K562 (cell line): ENCODE results near the gene MAP3K6. TPM values are rescaled to one million over a fixed set of nuclear protein-coding genes. Genes with fewer than 3 reads are reported as not detected.

Source experiments
- CHD1 ChIP-seq: fragments of 200-600 bp; sonication (generic); IDR thresholded peaks from one replicate; pipeline ENCODE4 v1.6.1; 2012; ENCODE audit warnings: mild to moderate bottlenecking, moderate library complexity, low read length, inconsistent platforms
- EGR1 ChIP-seq: fragments of 450-650 bp; conservative IDR thresholded peaks from 2 replicates; pipeline ENCODE4 v1.6.1; 2017; ENCODE audit warnings: mild to moderate bottlenecking
- ETS2 ChIP-seq: IDR thresholded peaks from 2 replicates; pipeline ENCODE4 v1.6.1; 2016; ENCODE audit warnings: borderline replicate concordance, missing genetic modification characterization, mild to moderate bottlenecking, moderate library complexity, missing compliant biosample characterization; ENCODE audit not compliant: poor library complexity, severe bottlenecking
- KLF1 ChIP-seq: fragments of 450-650 bp; IDR thresholded peaks from 2 replicates; pipeline ENCODE4 v1.6.1; 2016; ENCODE audit warnings: missing genetic modification characterization, missing compliant biosample characterization
- NRF1 ChIP-seq, 2 experiments: fragments of 450-650 bp; IDR thresholded peaks in 1 of 2; conservative IDR thresholded peaks in 1 of 2; 2 replicates each; pipeline ENCODE4 v1.6.1; 2014; ENCODE audit warnings: mild to moderate bottlenecking in 2 of 2
- PHF8 ChIP-seq: fragments of 200-600 bp; sonication (generic); IDR thresholded peaks from 2 replicates; pipeline ENCODE4 v1.6.1; 2012; ENCODE audit warnings: mixed run types, mild to moderate bottlenecking, inconsistent platforms, low read length, moderate library complexity, borderline replicate concordance
- RBFOX2 ChIP-seq: fragments of 200-400 bp; formaldehyde crosslinking; IDR thresholded peaks from 2 replicates; pipeline ENCODE4 v1.6.1; 2017; ENCODE audit warnings: low read depth, mild to moderate bottlenecking, low read length, moderate library complexity
- RFX5 ChIP-seq: IDR thresholded peaks from 2 replicates; pipeline ENCODE4 v1.6.1; 2011; ENCODE audit warnings: low read depth, mild to moderate bottlenecking, improper control_type of control experiment, low read length
- TEAD1 ChIP-seq, 2 experiments: fragments of 450-650 bp in 1 of 2; sonication (generic) in 1 of 2; formaldehyde crosslinking; IDR thresholded peaks; 2 replicates each; pipeline versions ENCODE4 v1.4.0 to v1.8.0; 2020 to 2022; ENCODE audit warnings: mild to moderate bottlenecking in 2 of 2, missing genetic modification reagents in 1 of 2
- ZBTB7A ChIP-seq: IDR thresholded peaks from 2 replicates; pipeline ENCODE4 v1.6.1; 2011; ENCODE audit warnings: low read depth, mild to moderate bottlenecking, low read length, moderate library complexity, borderline replicate concordance; ENCODE audit not compliant: control insufficient read depth
- ZC3H11A ChIP-seq: IDR thresholded peaks from 2 replicates; pipeline ENCODE4 v1.6.1; 2012; ENCODE audit warnings: low read depth, low read length, improper control_type of control experiment
- ZFX ChIP-seq: sonication (generic); formaldehyde crosslinking; IDR thresholded peaks from 2 replicates; pipeline ENCODE4 v1.8.0; 2022; ENCODE audit warnings: mild to moderate bottlenecking, missing genetic modification reagents, moderate library complexity
- ZNF717 ChIP-seq: fragments of 250-450 bp; sonication (Bioruptor Pico); IDR thresholded peaks from 2 replicates; pipeline ENCODE4 v1.5.0; 2021
- polyA plus RNA-seq, 8 experiments: library from polyadenylated mRNA; depleted of rRNA in 4 of 8; stranded (reverse) in 5 of 8; unstranded in 3 of 8; fragments of >200 nt; fragmentation: Nextera tagmentation in 2 of 8; fragmentation: Illumina TruSeq in 1 of 8; extraction: Ambion mirVana in 2 of 8; extraction: Trizol in 1 of 8; gene quantifications; 2 replicates each; pipeline versions ENCODE4 v1.2.1 to v1.2.3, GENCODE V29; 2011 to 2014; ENCODE audit warnings: inconsistent platforms in 1 of 8, missing spikeins in 1 of 8
- total RNA-seq, 7 experiments: library from RNA; depleted of rRNA in 6 of 7; stranded (reverse); fragments of >200 nt in 6 of 7; fragmentation: Illumina TruSeq in 2 of 7; extraction: Trizol in 2 of 7; gene quantifications; 2 replicates each; pipeline versions ENCODE4 v1.2.1 to v1.2.3, GENCODE V29; 2011 to 2021; ENCODE audit warnings: low replicate concordance in 1 of 7

The MAP3K6 gene
- total and polyA plus RNA-seq, 9 of the 15 experiments (the other 6 are each of a cell fraction or from before 2014, with no cell fraction given), result 0.99 to 21.9 (median 7.0) TPM

GRCh38 chr1:27366113-27366410 is 699 bp downstream of the MAP3K6 start (continued):
- TF ChIP-seq KLF1 (no peak), RFX5 (peak; percentile 80), ZFX (CRISPR knock-in tag) (peak; percentile 57), EGR1 (peak; percentile 86), RBFOX2 (peak; percentile 65), ZNF717 (CRISPR knock-in tag) (no peak), NRF1 (conservative IDR thresholded peaks at IDR 0.05 in 1 of 2, IDR thresholded peaks at IDR 0.05 in 1 of 2) (peak; percentile 88 to 90), TEAD1 (CRISPR knock-in tag; IDR thresholded peaks at IDR 0.05) (0 out of 4 replicates have a peak, but pooled peaks of 1 of the 2 experiments have one; percentile 4), CHD1 (peak; percentile 28), PHF8 (peak; percentile 60; the same call in 1 of the 2 replicates), ZBTB7A (peak; percentile 10; the same call in 1 of the 2 replicates), ETS2 (no peak), ZC3H11A (no peak)
- TF ChIP-seq, all 486 proteins: peak for 27
